ENCODE data around the gene CCDC92B.

CCDC92B gene

GRCh38 chr17:2777242-2777867 lies 27.9 kb upstream of the CCDC92B start:
- peak; percentile 32 for DNase-seq

- DNase-seq: peak; percentile 37
Observed at GRCh38 chr17:2776589-2777241, 27.3 kb upstream of the CCDC92B start.

- no peak for DNase-seq
Observed at GRCh38 chr17:2775206-2775605, 25.8 kb upstream of the CCDC92B start.

- DNase-seq: no peak
Observed at GRCh38 chr17:2770129-2770528, 20.7 kb upstream of the CCDC92B start.

GRCh38 chr17:2758870-2759269 lies 9.4 kb upstream of the CCDC92B start:
- DNase-seq: no peak

- no peak for DNase-seq
Observed at GRCh38 chr17:2755891-2756724, 6.7 kb upstream of the CCDC92B start.

- no peak for DNase-seq
Observed at GRCh38 chr17:2751491-2751890, 2.0 kb upstream of the CCDC92B start.

GRCh38 chr17:2750721-2751120 lies 1.3 kb upstream of the CCDC92B start:
- no peak for DNase-seq

- DNase-seq: no peak
Observed at GRCh38 chr17:2749784-2750181, 331 bp upstream of the CCDC92B start.

GRCh38 chr17:2745317-2746037 lies 4.0 kb downstream of the CCDC92B start:
- DNase-seq: no peak

- no peak for DNase-seq
Observed at GRCh38 chr17:2737693-2738092, 11.8 kb downstream of the CCDC92B start.

- DNase-seq: no peak
Observed at GRCh38 chr17:2736956-2737355, 12.5 kb downstream of the CCDC92B start.

GRCh38 chr17:2735896-2736295 lies 13.6 kb downstream of the CCDC92B start:
- no peak for DNase-seq

- DNase-seq: no peak
Observed at GRCh38 chr17:2734939-2735338, 14.5 kb downstream of the CCDC92B start.

GRCh38 chr17:2731807-2732206 lies 17.6 kb downstream of the CCDC92B start:
- no peak for DNase-seq

- no peak for DNase-seq
Observed at GRCh38 chr17:2730764-2731353, 18.6 kb downstream of the CCDC92B start.

- no peak for DNase-seq
Observed at GRCh38 chr17:2724784-2725164, 24.7 kb downstream of the CCDC92B start.

- DNase-seq: no peak
Observed at GRCh38 chr17:2723997-2724783, 25.3 kb downstream of the CCDC92B start.

GRCh38 chr17:2723505-2723996 lies 25.9 kb downstream of the CCDC92B start:
- no peak for DNase-seq

- no peak for DNase-seq
Observed at GRCh38 chr17:2722611-2723010, 26.8 kb downstream of the CCDC92B start.

- DNase-seq: no peak
Observed at GRCh38 chr17:2721603-2722002, 27.8 kb downstream of the CCDC92B start.

GRCh38 chr17:2719861-2720260 lies 29.6 kb downstream of the CCDC92B start:
- no peak for DNase-seq
